Tibial nerve (tissue), 3 donors: ENCODE measurements around the gene ITPKB.

ENCODE experiments used
- CTCF ChIP-seq, 5 experiments: fragments of 200-600 bp in 3 of 5; fragments of 450-650 bp in 2 of 5; sonication (generic) in 3 of 5; IDR thresholded peaks; one replicate each; pipeline ENCODE4 v1.5.1; 2016 to 2019; ENCODE audit warnings: antibody characterized with exemption in 5 of 5, mild to moderate bottlenecking in 3 of 5, moderate library complexity in 2 of 5
- POLR2A ChIP-seq, 2 donors: fragments of 450-650 bp; IDR thresholded peaks; one replicate each; pipeline ENCODE4 v1.6.1; 2017; ENCODE audit warnings: antibody characterized with exemption in 2 of 2, mild to moderate bottlenecking in 2 of 2, moderate library complexity in 2 of 2

- TF ChIP-seq CTCF (IDR thresholded peaks at IDR 0.05) (no peak), POLR2A (IDR thresholded peaks at IDR 0.05) (no peak)
These were observed 93.7 kb downstream of the ITPKB start for GRCh38 chr1:226645279-226645976.
